Astrocyte of the hippocampus (primary cell): ENCODE results near the gene CELF5.
"Not testable (repeated sequence)": the region's sequence is repeated elsewhere in the genome, so short reads cannot be mapped to it uniquely, and the experiment has no call there.

Experiments used
- DNase-seq: peaks from one replicate; pipeline ENCODE4 v3.0.0; 2011; ENCODE audit warnings: low read depth, low spot score

CELF5 gene

DNA sequence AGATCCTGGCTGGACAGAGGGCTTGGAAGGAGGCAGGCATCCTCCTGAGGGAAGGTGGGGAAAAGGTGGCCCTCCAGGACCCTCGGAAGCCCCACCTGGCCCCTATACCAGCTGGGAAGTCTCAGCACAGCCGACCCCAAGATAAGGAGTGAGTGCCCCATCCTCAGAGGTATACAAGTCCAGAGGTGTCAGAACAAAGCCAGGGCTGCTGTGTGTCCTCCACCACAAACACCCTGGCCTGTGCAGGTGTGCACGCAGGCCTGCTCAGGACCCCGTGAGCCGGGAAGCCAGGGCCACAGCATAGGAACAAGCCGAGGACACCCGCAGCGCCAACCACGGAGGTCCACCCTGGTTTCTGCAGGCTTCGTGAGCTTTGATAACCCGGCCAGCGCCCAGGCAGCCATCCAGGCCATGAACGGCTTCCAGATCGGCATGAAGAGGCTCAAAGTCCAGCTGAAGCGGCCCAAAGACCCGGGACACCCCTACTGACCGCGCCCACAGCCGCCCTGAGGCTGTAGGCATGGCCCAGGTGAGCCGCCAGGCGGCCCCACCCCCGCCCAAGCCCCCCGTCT is 68.6 kb downstream of the CELF5 start:
- no peak for DNase-seq

DNA sequence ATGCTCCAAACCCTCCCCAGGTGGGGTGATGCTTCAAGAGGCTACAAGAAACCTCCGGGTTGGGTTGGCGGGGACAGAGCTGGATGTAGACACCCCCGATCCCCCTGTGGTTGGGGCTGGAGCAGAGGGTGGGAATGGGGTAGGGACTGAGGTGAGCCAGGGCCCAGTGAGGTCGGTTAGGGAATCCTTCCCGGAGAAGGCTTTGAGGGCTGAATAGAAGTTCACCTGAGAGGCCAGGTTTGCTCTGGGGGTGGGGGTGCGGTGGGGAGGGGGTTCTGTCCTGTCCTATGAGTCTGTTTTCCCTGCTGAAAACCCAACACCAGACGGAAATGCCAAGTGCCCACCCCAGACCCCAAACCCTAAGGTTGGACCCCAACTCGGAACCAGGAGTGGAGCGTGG is 69.1 kb downstream of the CELF5 start:
- no peak for DNase-seq

DNA sequence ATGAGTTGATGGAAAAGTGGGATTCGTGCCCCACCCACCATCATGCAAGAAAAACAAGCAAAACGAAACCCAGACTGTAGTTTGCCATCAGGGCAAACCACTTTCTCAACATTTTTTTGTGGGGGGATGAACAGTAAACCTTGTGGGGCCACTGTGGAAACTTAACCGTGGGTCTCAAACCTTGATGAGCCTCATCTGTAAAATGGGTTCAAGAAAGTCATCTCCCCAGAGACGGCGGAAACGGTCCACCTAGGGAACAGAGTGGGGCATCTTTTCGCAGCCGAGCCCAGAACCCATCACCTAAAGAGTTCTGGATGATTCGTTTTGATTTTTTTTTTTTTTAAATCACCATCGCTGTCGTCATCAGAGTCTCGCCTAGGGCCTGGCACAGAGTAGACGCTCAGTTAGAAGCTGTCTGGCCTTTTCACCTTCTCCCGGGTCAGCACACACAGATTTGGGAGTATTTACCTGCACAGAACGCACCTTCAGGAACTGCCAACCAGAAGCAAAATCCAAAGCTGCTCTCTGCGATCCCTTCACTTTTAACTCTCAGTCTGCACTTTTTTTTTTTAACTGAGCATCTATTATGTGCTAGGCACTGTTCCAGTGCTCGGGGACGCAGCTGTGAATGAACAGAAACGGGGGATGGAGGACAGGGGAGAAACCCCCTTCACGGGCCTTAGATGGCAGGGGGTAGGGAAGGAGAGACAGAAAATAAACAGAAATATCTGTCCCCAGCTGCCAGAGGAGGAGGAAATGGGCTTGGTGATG is 69.8 kb downstream of the CELF5 start:
- DNase-seq, result no peak

DNA sequence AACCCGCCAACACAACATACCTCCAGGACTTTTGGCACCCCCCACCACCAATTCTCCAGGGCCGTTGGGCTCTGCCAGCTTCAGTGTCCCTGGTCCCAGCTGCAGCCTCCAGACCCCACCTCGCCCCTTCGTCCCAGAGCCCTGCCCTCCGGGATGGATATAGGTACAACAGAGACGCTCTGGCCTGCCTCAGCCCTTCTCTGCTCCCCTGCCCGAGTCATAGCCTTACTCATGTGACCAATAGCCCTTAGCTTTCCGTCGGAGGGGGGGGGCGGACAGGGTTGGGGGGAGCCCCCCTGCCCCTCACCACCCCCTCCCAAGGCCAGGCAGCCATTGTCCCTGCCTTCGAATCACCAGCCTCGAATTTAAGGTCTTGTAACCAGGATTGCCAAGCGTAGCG is 71.1 kb downstream of the CELF5 start:
- no peak for DNase-seq

DNA sequence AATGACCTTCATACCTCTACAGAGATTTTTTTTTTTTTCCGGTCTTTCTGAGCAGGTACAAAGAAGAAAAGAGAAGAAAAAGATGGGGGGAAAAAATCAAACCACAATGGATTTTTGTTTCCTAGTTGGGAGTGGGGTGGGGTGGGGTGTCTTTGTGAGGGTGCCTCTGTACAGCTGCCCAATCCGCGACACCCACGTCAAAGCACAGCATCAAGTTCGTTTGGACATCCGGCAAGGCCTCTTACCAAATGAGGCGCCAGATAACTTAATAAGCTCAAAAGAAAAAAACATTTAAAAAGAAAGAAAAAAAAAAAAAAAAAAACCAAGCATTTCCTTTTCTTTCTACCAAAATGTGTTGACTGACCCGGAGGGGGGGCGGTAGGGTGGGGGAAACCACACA is 71.6 kb downstream of the CELF5 start:
- DNase-seq, result no peak

DNA sequence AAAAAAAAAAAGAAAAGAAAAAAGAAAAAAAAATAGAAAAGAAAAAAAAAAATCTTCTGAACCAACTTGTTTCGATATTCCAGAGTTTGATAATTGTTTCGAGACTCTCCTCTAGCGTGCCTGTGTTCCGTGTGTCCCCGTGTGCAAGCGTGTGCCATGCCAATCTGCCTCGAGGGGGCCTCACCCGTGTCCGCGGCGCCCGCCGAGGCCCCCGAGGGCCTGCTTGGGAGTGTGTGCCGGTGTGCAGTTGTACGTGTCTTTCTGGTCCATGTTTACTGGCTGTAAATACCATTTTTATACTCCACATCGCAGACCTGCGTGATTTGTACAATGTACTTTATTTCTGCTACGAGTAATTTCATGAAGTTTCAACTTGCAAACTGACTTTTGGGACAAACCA is 72.0 kb downstream of the CELF5 start:
- DNase-seq, result no peak

DNA sequence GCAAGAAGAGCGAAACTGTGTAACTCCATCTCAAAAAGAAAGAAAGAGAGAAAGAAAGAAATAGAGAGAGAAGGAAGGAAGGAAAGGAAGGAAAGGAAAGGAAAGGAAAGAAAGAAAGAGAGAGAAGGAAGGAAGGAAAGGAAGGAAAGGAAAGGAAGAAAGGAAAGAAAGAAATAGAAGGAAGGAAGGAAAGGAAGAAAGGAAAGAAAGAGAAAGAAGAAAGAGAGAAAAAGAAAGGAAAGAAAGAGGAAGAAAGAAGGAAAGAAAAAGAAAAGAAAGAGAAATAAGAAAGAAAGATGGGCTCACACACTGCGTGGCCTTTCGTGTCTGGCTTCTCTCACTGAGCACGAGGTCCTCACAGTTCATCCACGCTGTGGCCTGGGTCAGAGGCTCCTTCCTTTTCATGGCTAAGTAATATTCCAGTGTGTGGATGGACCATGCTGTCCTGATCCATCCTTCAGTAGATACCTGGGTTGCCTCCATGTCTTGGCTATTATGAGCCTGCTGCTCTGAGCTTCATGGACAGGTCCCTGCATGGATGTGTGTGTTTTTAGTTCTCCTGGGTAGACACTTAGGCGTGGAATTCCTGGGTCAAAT is 74.5 kb downstream of the CELF5 start:
- DNase-seq, result no peak

DNA sequence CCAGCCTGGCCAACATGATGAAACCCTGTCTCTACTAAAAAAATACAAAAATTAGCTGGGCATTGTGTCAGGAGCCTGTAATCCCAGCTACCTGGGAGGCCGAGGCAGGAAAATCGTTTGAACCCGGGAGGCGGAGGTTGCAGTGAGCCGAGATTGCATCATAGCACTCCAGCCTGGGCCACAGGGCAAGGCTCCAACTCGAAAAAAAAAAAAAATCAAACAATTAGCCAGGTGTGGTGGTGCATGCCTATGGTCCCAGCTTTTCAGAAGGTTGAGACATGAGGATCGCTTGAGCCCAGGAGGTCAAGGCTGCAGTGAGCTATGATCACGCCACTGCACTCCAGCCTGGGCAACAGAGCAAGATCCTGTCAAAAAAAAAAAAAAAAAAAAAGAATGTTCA is 76.1 kb downstream of the CELF5 start:
- DNase-seq, result not testable (repeated sequence)

DNA sequence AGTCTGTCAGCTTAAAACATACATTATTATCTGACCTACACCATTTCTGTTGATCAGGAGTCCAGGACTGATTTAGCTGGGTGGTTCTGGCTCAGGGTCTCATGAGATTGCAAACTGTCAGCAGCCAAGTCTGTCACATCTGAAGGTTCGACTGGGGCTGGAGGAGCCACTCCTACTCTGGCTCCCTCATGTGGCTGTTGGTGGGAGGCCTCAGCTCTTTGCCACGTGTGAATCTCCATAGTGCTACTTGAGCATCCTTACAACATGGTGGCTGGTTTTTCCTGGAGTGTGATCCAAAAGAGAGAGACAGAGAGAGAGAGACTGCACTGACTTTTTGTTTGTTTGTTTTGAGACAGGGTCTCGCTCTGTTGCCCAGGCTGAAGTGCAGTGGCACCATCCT is 78.3 kb downstream of the CELF5 start:
- DNase-seq, result no peak

DNA sequence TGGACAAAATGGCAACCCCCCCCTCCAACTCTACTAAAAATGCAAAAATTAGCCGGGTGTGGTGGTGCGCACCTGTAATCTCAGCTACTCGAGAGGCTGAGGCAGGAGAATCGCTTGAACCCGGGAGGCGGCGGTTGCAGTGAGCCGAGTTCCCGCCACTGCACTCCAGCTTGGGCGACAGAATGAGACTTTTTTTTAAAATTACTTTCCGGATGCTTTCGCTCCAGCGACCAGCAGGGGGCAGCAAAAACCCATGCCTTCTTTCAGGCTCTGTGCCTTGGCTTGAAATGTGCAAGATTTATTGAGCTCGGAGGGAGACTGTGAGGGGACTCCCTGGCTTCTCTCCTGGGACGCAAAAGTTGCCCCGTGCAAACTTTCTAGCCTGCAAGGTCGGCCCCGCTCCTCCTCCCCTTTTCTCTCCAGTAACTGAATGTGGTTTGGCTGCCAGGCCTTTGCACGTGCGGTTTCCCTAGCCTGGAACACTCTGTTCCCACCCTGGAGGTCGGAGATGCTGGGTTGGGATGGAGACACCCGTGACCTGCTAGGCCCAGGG is 80.5 kb downstream of the CELF5 start:
- DNase-seq, result peak; percentile 83

DNA sequence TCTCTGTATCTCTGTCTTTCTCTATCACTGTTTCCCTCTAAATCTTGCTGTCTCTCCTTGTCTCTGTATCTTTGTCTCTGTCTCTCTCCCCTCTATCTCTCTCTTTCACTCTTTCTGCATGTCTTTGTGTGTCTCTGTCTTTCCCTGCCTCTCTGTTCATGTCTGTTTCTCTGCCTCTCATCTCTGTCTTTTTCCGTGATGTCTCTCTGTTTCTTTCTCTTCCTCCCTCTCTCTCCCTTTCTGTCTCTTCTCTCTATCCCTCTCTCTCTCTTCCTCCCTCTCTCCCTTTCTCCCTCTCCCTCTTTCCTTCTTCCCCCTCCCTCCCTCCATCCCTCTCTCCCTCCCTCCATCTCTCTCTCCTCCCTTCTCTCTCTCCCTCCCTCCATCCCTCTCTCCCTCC is 85.3 kb downstream of the CELF5 start:
- no peak for DNase-seq

DNA sequence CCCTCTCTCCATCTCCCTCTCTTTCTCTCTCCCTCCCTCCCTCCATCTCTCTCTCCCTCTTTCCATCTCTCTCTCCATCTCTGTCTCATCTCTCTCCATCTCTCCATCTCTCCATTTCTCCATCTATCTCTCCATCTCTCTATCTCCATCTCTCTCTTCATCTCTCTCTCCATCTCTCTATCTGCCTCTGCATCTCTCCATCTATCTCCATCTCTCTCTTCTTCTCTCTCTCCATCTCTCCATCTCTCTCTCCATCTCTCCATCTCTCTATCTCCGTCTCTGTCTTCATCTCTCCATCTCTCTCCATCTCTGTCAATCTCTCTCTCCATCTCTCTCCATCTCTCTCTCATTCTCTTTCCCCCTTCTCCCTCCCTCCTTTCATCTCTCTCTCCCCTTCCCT is 85.8 kb downstream of the CELF5 start:
- no peak for DNase-seq

DNA sequence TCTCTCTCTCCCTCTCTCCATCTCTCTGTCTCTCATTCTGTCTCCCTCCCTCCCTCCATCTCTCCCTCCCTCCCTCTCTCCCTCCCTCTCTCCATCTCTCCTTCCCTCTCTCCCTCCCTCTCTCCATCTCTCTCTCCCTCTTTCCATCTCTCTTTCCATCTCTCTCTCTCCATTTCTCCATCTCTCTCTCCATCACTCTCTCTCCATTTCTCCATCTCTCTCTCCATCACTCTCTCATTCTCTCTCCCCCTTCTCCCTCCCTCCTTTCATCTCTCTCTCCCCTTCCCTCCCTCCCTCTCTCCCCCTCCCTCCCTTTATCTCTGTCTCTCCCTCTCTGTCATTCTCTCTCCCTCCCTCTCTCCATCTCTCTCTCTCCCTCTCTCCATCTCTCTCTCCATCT is 86.2 kb downstream of the CELF5 start:
- DNase-seq, result no peak

DNA sequence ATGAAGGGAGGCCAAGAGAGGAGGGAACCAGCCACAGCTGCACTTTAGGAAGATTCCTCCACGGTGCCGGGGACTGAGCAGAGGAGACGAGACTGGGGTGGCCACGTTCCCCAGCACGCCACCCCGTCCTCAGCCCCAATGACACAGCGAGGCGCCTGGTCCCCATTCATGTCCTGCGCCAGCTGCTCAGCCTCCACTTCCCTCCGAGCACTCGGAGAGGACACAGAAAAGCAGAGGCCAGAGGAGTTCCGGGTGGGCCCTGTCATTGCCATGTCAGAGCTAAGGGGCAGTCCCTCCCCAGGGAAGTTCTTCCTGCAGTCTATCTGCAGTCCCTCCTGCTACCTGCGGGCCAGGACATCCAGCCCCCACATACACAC is 88.7 kb downstream of the CELF5 start:
- no peak for DNase-seq

DNA sequence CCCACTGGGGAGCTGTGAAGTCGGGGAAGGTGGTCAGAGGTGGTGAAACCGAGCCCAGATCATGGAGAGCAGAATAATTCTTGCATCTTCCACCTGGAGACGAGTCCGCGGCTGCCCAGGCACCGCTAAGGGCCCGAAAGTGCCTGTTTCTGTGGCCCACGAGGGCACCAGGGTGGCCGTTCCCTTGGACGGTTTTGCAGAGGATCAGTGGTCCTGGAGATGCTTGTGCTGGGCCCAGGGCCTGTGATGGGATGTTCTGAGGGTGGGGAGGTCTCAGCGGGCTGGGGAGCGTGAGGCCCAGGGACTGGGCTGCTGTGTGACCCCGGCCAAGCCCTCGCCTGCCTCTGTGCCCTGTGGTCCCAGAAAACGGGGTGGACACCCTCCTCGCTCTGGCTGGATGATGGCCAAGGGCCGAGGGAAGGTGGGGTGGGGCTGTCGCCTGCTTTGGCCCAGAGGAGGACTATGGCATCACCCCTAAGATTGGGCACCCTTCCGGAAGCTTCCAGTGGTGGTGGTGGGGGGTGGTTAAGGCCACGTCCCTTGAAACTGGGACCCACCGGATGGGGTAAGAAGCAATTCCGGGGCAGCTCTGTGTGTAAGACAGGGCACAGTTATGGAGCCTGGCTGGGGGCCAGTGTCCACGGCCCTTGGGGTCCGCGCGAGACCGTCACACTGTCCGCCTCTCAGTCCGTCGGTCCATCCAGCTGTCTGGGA is 90.7 kb downstream of the CELF5 start:
- no peak for DNase-seq

DNA sequence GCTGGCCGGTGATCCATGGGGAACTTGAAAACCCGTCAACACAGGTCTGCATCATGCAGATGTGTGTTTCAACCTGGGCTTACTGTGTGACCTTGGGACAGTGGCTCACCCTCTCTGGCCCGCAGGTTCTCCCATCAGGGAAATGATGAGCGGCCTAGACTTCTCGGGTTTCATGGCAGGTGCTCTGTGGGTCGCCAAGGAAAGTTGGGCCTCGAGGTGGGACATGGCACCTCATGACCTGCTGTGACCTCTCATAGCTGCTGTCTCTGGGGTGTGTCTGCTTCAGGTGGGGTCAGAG is 91.2 kb downstream of the CELF5 start:
- DNase-seq, result no peak

DNA sequence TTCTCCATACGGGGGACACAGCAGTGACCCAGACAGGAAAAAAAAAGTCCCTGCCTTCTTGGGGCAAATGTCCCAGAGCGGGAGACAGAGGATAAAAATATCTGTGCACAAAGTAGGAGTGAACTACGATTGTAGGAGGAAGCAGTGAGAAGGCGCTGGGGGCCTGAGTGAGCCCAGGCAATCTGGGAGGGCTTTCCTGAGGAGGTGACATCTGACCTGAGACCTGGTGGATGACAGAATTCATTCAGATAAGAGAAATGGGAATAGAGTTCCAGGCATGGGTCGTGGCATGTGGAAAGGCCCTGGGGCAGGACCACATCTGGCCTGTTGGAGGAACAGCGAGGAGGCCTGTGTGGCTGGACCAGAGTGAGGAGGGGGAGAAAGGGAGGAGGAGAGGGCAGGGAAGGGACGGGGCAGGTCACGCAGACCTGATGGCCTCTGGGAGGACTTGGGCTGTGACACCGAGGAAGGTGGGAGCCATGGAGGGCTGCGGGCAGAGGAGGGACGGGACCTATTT is 91.7 kb downstream of the CELF5 start:
- DNase-seq, result no peak

DNA sequence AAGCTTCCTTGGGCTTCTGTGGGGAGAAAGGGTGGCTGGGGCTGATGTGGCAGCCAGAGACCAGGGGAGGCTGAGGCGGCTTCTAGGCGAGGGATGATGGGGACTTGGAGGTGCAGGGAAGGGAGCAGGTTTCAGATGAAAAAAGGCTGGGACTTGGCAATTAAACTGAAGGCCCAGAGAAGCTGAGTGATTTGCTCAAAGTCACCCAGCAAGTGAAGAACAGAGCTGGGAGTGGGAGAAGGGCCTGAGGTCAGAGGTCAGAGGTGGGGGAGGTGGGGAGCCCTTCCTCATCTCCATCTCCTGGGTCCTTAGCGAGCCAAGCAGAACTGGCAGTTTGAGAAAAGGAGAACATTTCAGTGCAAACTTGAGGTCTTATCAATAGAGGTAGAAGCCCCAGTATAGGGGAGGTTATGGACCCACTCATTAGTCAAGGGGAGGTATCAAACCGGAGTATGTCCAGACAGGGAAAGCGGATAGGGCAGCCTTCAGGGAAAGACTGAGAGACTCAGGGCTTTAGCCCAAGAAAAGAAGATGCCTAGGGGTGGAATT is 92.3 kb downstream of the CELF5 start:
- DNase-seq, result no peak

DNA sequence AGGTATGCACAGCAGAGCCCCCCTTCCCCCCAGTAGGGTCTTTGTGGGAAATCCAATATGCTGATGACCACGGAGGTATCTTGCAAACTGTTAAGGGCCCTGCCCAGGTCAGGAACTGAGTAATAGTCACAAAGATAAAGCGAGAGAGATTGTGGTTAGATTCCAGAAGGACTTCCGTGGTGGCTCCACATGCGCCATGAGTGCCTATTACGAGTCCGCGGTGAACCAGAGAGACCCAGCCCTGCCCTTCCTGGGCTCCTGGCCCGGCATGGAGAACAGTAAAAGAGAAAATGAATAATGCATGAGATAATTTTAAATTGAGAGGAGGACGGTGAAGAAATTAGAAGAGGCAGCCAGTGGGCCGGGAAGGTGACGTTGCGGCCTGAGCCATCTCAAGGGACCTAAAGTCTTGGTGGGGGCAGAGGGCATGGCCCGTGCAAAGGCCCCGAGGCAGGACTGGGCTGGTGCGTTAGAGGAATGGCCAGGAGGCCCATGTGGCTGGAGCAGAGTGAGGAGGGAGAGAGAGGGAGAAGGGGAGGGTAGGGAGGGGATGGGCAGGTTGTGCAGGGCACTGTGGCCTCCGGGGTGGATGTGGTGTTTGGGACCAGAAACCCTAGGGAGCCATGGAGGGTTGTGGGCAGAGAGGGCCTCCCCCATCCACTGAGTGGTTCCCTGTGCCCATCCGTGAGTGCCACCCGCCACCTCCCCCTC is 95.3 kb downstream of the CELF5 start:
- DNase-seq, result peak; percentile 86

DNA sequence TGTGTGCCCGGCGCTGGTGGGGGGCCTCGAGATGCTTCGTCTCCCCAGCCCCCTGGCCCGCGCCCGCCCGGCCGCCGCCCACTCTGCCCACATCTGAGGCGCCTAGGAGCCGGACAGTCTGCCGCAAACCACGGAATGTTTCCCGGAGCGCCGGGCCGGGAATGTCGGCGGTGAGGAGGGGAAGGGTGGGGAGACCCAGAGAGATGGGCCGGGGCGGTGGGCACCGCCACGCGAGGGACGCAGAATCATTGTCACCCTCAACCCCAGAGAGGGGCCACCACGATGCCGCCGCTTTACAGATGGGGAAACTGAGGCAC is 95.9 kb downstream of the CELF5 start:
- peak; percentile 87 for DNase-seq

DNA sequence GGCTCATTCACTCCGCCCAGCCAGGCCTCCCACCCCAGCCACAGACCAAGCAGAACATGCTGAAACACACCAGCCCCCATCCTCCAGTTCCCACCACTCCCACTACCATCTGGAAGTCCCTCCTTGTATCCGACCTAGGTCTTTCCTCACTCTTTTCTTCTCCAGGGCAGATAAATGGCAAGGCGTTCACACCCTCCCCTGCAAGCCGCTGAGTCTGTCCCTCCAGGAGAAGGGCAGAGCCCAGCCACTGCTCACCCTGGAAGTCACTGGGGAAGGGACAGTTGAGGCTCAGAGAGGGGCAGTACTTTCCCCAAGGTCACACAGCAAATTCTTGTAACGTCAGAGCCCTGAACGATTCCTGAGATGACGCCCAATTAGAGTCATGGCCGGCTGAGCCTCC is 96.4 kb downstream of the CELF5 start:
- DNase-seq, result no peak

DNA sequence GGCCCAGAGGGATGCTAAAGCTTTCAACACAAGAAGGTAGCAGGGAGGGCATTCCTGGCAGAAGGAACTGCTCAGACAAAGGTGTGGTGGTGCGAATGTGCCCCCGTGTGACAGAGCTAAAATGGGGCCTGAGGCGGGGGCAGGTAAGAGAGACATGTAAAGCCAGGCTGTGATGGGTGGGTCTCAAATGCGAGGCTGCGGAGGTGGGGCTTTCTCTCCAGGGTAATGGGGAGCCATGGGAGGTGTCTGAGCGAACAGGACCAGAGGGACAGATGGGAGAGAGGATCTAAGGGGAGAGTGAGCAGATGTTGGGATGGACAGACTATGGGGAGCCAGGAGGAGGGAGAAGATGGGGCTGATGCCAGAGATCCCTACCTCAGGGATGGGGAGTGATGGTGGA is 97.2 kb downstream of the CELF5 start:
- DNase-seq, result no peak
